ENCODE results near the gene LRRC14B. TPM values are rescaled to one million over a fixed set of nuclear protein-coding genes. Genes with fewer than 3 reads are reported as not detected.

The LRRC14B gene
- total RNA-seq, 1 donor from 2014 or later = not detected

- Histone ChIP-seq H3K9me3 (no peaks in the 10 kb centered on the region), H3K27ac (no peak overlapping the region), H3K4me3 (no peak overlapping the region), H3K4me1 (no peaks in the 10 kb centered on the region), H3K27me3 (ENCODE audit: low read depth) (no peaks in the 10 kb centered on the region), H3K36me3 (no peaks in the 10 kb centered on the region)
- TF ChIP-seq CTCF (IDR thresholded peaks at IDR 0.05) = no peak
- DNase-seq (no peak), ATAC-seq (no peak)
- intact Hi-C loops (cut with DNase I) = no loop called here
Observed at GRCh38 chr5:178110-178509, 13.2 kb upstream of the LRRC14B start.

- no peaks in the 10 kb centered on the region for H3K27me3 ChIP-seq (ENCODE audit: low read depth)
- ATAC-seq (no peak), DNase-seq (no peak)
- H3K36me3 ChIP-seq = no peaks in the 10 kb centered on the region
- H3K27ac ChIP-seq = no peak overlapping the region
- no peak for TF ChIP-seq CTCF (IDR thresholded peaks at IDR 0.05)
- no peaks in the 10 kb centered on the region for H3K4me1 ChIP-seq
- no peaks in the 10 kb centered on the region for H3K9me3 ChIP-seq
- intact Hi-C loops (cut with DNase I) = no loop called here
- H3K4me3 ChIP-seq = no peak overlapping the region
Observed at GRCh38 chr5:179401-179800, 11.9 kb upstream of the LRRC14B start.

GRCh38 chr5:180286-180918 lies 10.9 kb upstream of the LRRC14B start:
- Histone ChIP-seq H3K9me3 (no peaks in the 10 kb centered on the region), H3K27me3 (ENCODE audit: low read depth) (no peaks in the 10 kb centered on the region), H3K4me3 (no peak overlapping the region), H3K36me3 (no peaks in the 10 kb centered on the region), H3K27ac (no peak overlapping the region), H3K4me1 (no peaks in the 10 kb centered on the region)
- no peak for TF ChIP-seq CTCF (IDR thresholded peaks at IDR 0.05)
- DNase-seq (no peak), ATAC-seq (no peak)
- intact Hi-C loops (cut with DNase I) = no loop called here

GRCh38 chr5:181160-181559 lies 10.1 kb upstream of the LRRC14B start:
- no peaks in the 10 kb centered on the region for H3K36me3 ChIP-seq
- H3K4me1 ChIP-seq = no peaks in the 10 kb centered on the region
- no peak for TF ChIP-seq CTCF (IDR thresholded peaks at IDR 0.05)
- DNase-seq (no peak), ATAC-seq (no peak)
- no peaks in the 10 kb centered on the region for H3K9me3 ChIP-seq
- H3K27me3 ChIP-seq (ENCODE audit: low read depth) = no peaks in the 10 kb centered on the region
- no peak overlapping the region for H3K4me3 ChIP-seq
- no peak overlapping the region for H3K27ac ChIP-seq
- intact Hi-C loops (cut with DNase I) = no loop called here

GRCh38 chr5:181566-181965 lies 9.7 kb upstream of the LRRC14B start:
- Histone ChIP-seq H3K4me3 (no peak overlapping the region), H3K9me3 (no peaks in the 10 kb centered on the region), H3K4me1 (no peaks in the 10 kb centered on the region), H3K36me3 (no peaks in the 10 kb centered on the region), H3K27me3 (ENCODE audit: low read depth) (no peaks in the 10 kb centered on the region), H3K27ac (no peak overlapping the region)
- DNase-seq (no peak), ATAC-seq (no peak)
- TF ChIP-seq CTCF (IDR thresholded peaks at IDR 0.05) = no peak
- intact Hi-C loops (cut with DNase I) = no loop called here
